Activated naive CD8-positive, alpha-beta T cell treated with anti-CD3 and anti-CD28 coated beads, Interleukin-2, amount 10 ng/mL, durations not matched to agents 7 days and 5 days (primary cell): ENCODE measurements around the gene CFDP1. TPM values are rescaled to one million over a fixed set of nuclear protein-coding genes. Genes with fewer than 3 reads are reported as not detected.

ENCODE experiments used
- ATAC-seq: fragments of 150-1000 bp; cut with Tn5 transposase; one replicate; pipeline ENCODE4 v1.10.0; 2021; ENCODE audit warnings: low read depth, moderate library complexity
- POLR2A ChIA-PET: fragments of 350-600 bp; sonication (Branson Sonifier 250); formaldehyde crosslinking; loops from one replicate; lab custom pipeline; 2021; ENCODE audit warnings: antibody characterized with exemption; lab: Charles Lee
- DNase-seq: peaks from one replicate; pipeline ENCODE4 v3.0.0; 2021
- H3K27ac Mint-ChIP-seq: one replicate; pipeline ENCODE4 v1.8.0; 2022; ENCODE audit warnings: mild to moderate bottlenecking, mixed read lengths
- H3K27me3 Mint-ChIP-seq: one replicate; pipeline ENCODE4 v1.8.0; 2022; ENCODE audit warnings: mild to moderate bottlenecking, moderate library complexity, mixed read lengths
- H3K36me3 Mint-ChIP-seq: one replicate; pipeline ENCODE4 v1.8.0; 2021; ENCODE audit warnings: mild to moderate bottlenecking, mixed read lengths
- H3K4me1 Mint-ChIP-seq: one replicate; pipeline ENCODE4 v1.8.0; 2021; ENCODE audit warnings: mixed read lengths
- H3K4me3 Mint-ChIP-seq: one replicate; pipeline ENCODE4 v1.8.0; 2022; ENCODE audit warnings: mild to moderate bottlenecking, moderate library complexity, mixed read lengths
- H3K9me3 Mint-ChIP-seq: one replicate; pipeline ENCODE4 v1.8.0; 2021; ENCODE audit warnings: mixed read lengths
- total RNA-seq, 2 experiments: library from RNA; stranded (reverse); gene quantifications; one replicate each; pipeline ENCODE4 v1.2.3, GENCODE V29; 2021

The CFDP1 gene
- total RNA-seq, 2 experiments from 2014 or later = 47.8 to 49.4 TPM

DNA sequence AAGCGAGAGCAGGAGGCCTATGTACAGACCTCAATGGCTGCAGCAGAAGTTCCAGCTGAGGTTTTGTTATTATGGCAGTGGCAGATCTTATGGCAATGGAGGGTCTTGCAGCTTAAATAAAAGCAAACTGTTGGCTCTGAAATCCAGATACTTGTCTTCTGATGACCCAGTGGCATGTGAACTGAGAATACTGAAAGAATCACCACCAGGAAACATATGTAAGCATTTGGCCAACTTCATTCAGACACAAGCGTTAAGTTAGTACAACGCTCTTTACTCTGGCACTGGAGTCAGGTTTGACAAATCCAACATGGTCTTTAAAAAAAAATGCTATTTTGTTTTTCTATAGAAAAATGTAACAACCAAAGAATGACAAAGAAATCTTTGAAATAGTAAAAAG, 70.5 kb downstream of the CFDP1 start:
- POLR2A ChIA-PET = no interaction called here
- H3K4me1 Mint-ChIP-seq = peaks cover 3% of the 10 kb centered on the region
- no peak overlapping the region for H3K4me3 Mint-ChIP-seq
- H3K27me3 Mint-ChIP-seq = no peaks in the 10 kb centered on the region
- ATAC-seq (no peak), DNase-seq (no peak)
- peaks cover 2% of the 10 kb centered on the region for H3K9me3 Mint-ChIP-seq
- peaks cover 13% of the 10 kb centered on the region for H3K36me3 Mint-ChIP-seq
- no peak overlapping the region for H3K27ac Mint-ChIP-seq

DNA sequence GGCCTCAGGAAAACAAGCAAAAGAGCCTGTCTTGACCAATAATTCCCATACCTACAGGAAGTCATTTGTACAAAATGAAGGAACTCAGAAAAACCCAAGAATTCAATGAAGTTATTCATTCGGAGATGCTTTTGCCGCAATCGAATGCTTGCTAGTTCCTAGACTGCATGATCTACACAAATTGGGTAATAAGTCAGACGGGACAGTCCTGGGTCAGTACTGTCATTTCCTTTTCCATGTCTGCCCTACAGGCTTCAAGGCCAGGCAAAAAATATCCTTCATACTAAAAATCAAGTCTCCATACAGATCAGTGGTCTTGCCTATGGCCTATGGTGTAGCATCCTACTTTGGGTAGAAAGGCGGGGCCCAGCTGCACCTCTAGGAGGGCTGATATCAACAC, 71.4 kb downstream of the CFDP1 start:
- Mint-ChIP-seq H3K4me1 (peaks cover 3% of the 10 kb centered on the region), H3K36me3 (peaks cover 17% of the 10 kb centered on the region), H3K4me3 (no peak overlapping the region), H3K27me3 (no peaks in the 10 kb centered on the region), H3K9me3 (peaks cover 2% of the 10 kb centered on the region), H3K27ac (no peak overlapping the region)
- POLR2A ChIA-PET = no interaction called here
- DNase-seq (no peak), ATAC-seq (no peak)

DNA sequence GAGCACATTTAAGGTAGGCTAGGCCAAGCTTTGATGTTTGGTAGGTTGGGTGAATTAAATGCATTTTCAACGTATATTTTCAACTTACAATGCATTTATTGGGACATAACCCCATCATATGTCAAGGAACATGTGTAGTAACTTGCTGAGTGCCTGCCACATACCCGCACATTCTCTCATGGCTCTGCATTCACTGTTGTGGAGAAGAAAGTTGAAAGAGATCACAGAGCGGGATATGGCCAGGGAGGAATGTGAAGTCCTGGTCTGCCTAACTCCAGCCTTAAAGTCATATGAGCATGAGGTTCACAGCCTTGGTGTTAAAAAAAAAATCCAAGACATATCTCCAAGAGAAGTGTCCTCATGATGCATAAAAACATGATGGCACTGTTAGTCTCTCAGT, 79.1 kb downstream of the CFDP1 start:
- no peak overlapping the region for H3K27ac Mint-ChIP-seq
- POLR2A ChIA-PET = interaction anchor here (0.5 kb wide), 1 partner anchor 435 kb away, joined by 3 read pairs; no protein-coding TSS in a partner anchor
- H3K27me3 Mint-ChIP-seq = no peaks in the 10 kb centered on the region
- H3K4me3 Mint-ChIP-seq = no peak overlapping the region
- H3K4me1 Mint-ChIP-seq = no peaks in the 10 kb centered on the region
- H3K9me3 Mint-ChIP-seq = no peaks in the 10 kb centered on the region
- DNase-seq (no peak), ATAC-seq (no peak)
- peaks cover 17% of the 10 kb centered on the region for H3K36me3 Mint-ChIP-seq

DNA sequence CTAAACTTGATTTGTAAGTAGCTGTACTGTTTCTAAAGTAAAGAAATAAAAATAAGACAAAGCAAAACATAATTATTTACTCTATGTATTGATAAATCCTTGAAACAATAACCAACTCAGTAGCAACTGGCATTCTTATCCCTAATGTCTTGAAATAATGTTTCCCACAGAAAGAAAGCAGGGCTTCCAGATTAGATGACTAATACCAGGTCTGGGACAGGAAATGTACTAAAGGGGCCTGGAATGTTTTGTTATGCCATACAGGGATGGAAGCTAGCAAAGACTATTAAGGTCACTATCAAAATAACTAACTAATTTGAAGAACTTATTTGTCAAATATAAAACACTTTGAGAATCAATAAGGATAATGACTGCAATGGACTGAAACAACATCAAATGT, 82.1 kb downstream of the CFDP1 start:
- Mint-ChIP-seq H3K27ac (no peak overlapping the region), H3K27me3 (no peaks in the 10 kb centered on the region), H3K9me3 (no peaks in the 10 kb centered on the region), H3K4me1 (no peaks in the 10 kb centered on the region), H3K36me3 (peaks cover 15% of the 10 kb centered on the region), H3K4me3 (no peak overlapping the region)
- POLR2A ChIA-PET = no interaction called here
- ATAC-seq (no peak), DNase-seq (no peak)

DNA sequence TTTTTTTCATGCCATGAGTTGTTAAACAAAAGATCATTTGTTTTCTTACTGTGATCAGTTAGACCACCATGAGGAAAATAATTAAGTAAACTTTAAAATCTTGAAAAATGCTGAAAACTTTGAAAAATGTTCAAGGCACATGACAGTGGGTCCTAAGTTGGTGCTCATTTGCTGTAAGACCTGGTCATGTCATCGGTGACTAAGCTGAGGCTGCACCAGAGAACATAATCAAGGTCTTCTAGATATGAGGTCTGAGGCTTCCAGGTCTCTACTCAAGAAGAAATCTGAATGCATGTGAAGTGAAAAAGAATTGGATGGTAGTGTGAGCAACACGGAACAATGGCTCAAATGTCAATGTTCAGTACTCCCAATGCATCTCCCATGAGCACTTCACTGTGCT, 87.6 kb downstream of the CFDP1 start:
- H3K27me3 Mint-ChIP-seq = no peaks in the 10 kb centered on the region
- no peaks in the 10 kb centered on the region for H3K9me3 Mint-ChIP-seq
- peaks cover 22% of the 10 kb centered on the region for H3K36me3 Mint-ChIP-seq
- POLR2A ChIA-PET = no interaction called here
- no peak for ATAC-seq
- DNase-seq = no peak
- H3K27ac Mint-ChIP-seq = no peak overlapping the region
- H3K4me3 Mint-ChIP-seq = no peak overlapping the region
- H3K4me1 Mint-ChIP-seq = no peaks in the 10 kb centered on the region

DNA sequence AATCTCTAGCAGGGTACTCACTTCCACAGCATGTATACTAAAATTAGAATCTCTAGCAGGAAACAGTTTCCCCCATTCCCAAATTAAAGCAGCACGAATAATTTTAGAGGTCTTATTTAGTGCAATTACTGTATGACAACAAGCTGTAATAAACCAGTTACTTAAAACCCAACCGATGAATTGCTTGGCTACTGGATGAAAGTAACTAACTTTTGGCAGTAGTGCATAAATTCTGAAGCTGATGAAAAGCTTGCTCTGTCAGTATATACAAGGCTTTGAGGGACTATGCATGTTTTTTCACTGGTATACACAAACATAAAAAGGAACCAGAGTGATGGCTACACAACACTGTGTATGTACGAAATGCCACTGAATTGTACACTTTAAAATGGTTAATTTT, 89.4 kb downstream of the CFDP1 start:
- no peaks in the 10 kb centered on the region for H3K9me3 Mint-ChIP-seq
- no peaks in the 10 kb centered on the region for H3K4me1 Mint-ChIP-seq
- H3K27ac Mint-ChIP-seq = no peak overlapping the region
- no peak for ATAC-seq
- H3K4me3 Mint-ChIP-seq = no peak overlapping the region
- DNase-seq = no peak
- H3K36me3 Mint-ChIP-seq = peaks cover 23% of the 10 kb centered on the region
- POLR2A ChIA-PET = no interaction called here
- no peaks in the 10 kb centered on the region for H3K27me3 Mint-ChIP-seq

DNA sequence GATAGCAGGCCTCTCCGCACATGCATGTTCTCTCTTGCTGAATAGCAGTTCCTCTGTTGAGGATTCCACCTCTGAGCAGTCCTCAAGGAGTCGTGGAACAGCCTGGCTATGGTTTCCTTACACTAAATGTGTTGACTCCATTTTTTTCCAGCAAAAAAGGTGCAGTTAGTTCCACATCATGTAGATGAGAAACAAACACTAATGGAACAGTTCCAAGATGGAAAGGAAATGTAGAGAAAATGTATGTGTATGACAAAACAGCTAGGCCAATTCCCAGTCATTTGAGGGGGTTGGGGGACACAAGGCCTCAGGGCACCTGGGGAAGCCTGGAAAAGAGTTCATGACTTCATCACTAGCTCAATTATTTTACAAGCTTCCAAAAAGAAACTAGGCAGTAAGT, 90.0 kb downstream of the CFDP1 start:
- no peaks in the 10 kb centered on the region for H3K27me3 Mint-ChIP-seq
- DNase-seq (no peak), ATAC-seq (no peak)
- H3K9me3 Mint-ChIP-seq = no peaks in the 10 kb centered on the region
- no peaks in the 10 kb centered on the region for H3K4me1 Mint-ChIP-seq
- no peak overlapping the region for H3K4me3 Mint-ChIP-seq
- POLR2A ChIA-PET = no interaction called here
- H3K36me3 Mint-ChIP-seq = peaks cover 26% of the 10 kb centered on the region
- H3K27ac Mint-ChIP-seq = no peak overlapping the region

DNA sequence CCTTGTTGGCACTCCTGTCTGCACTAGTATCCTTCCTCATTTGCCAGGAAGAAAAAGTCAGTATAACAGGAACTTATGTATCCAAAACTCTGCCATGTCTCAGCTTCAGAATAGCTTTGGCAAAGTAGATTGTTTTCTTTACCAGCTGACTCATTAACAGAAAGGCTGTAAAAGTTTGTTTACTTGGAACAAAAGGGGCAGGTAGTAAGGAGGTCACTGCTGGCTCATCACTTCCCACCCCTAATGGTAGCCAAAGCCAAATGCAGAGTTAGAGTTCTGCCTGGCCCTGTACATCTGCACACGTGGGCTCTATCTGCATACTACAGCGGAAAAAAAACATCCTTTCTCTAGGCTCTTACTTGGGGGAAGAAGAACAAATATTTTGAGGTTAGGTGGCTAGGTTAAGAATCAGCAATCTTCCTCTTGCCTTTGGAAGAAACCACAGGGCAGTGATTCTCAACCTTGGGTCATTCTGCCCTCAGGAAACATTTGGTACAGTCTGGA, 90.9 kb downstream of the CFDP1 start:
- H3K4me3 Mint-ChIP-seq = no peak overlapping the region
- ATAC-seq = no peak
- H3K4me1 Mint-ChIP-seq = peaks cover 4% of the 10 kb centered on the region
- H3K27me3 Mint-ChIP-seq = no peaks in the 10 kb centered on the region
- H3K27ac Mint-ChIP-seq = no peak overlapping the region
- H3K9me3 Mint-ChIP-seq = peaks cover 1% of the 10 kb centered on the region
- POLR2A ChIA-PET = no interaction called here
- H3K36me3 Mint-ChIP-seq = peaks cover 34% of the 10 kb centered on the region
- no peak for DNase-seq

DNA sequence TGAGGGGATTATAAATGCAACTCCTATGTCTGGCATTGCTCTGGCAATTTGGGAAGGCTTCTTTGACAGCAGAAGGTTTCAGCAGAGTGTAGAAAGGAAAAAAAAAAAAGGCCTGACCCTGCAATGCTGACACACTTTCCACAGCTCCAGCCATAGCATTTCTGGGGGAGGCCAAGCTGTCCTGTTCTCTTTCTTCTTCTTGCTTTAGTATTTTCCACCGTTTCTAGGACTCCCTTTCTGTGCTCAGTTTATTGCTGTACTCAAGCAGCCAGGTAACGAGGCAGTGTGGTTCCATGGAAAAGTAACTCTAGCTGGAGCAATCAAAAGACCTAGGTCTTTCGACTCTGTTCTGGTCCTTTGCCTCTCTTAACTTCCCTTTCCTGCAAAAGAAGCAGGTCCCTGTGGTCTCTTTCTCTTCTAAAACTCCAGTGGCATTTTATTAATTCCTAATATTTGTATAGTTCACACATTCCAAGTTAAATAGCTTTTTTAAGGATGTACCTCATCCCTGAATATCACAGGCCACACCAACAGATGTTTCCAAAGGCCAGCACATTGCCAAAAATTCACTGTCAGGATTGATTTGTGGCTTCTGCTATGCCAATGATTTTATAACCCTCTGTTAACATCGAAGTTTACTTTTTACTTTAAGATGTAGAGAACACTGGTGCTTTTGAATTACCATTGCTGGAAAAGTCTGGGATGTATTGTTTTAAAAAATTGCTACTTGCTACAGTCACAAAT, 91.6 kb downstream of the CFDP1 start:
- no peak for DNase-seq
- POLR2A ChIA-PET = interaction anchor here (0.6 kb wide), 1 partner anchor 71 kb away, joined by 3 read pairs; no protein-coding TSS in a partner anchor
- no peak for ATAC-seq
- Mint-ChIP-seq H3K4me1 (peaks cover 4% of the 10 kb centered on the region), H3K27ac (no peak overlapping the region), H3K4me3 (no peak overlapping the region), H3K27me3 (no peaks in the 10 kb centered on the region), H3K9me3 (peaks cover 2% of the 10 kb centered on the region), H3K36me3 (peaks cover 39% of the 10 kb centered on the region)

DNA sequence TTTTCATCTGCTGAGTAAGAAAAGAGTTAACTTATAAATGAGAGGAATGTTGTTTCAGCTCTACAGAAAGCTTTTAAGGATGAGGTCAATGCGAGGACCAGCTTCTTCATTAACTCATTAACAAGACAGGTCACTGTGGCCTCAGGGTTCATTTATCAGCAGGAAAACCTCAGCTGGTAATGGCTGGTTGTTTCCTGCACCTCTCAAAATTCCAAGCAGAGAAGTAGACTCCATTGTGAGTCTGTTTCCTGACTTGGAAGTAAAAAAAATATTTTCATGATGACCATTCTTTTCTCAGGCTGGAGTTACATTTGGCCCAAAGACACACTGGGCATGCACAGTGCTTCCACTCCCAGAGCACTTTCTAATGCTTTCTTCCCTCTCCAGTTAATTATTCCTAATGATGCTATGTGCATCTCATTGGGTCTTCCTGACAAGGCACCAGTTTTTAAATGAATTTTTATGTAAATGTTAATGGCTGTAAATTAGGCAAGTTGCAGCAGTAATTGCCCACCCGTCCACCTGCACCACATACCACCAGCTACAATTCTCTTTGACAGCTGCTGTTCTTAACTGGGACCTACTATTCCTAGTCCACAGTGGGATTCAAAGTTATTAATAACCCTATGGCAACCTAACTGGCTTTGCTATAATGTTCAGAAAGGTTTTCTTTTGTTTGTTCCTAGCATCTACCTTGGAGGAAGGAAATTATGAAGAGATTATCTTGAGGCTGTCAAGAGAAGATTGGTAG, 92.4 kb downstream of the CFDP1 start:
- Mint-ChIP-seq H3K27me3 (no peaks in the 10 kb centered on the region), H3K4me3 (no peak overlapping the region), H3K27ac (no peak overlapping the region), H3K9me3 (peaks cover 2% of the 10 kb centered on the region), H3K4me1 (peaks cover 4% of the 10 kb centered on the region), H3K36me3 (peaks cover 36% of the 10 kb centered on the region)
- ATAC-seq (no peak), DNase-seq (no peak)
- POLR2A ChIA-PET = no interaction called here

DNA sequence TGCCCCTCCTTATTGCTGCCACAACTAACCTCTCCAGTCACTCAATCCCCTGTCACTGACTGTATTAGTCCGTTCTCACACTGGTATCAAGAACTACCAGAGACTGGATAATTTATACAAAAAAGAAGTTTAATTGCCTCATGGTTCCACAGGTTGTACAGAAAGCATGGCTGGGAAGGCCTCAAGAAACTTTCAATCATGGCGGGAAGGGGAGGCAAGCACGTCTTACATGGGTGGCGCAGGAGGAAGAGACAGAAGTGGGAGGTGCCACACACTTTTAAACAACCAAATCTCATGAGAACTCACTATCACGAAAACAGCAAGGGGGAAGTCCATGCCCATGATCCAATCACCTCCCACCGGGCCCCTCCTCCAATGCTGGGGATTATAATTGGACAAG, 95.9 kb downstream of the CFDP1 start:
- Mint-ChIP-seq H3K4me1 (peaks cover 18% of the 10 kb centered on the region), H3K27ac (no peak overlapping the region), H3K27me3 (peaks cover 2% of the 10 kb centered on the region)

DNA sequence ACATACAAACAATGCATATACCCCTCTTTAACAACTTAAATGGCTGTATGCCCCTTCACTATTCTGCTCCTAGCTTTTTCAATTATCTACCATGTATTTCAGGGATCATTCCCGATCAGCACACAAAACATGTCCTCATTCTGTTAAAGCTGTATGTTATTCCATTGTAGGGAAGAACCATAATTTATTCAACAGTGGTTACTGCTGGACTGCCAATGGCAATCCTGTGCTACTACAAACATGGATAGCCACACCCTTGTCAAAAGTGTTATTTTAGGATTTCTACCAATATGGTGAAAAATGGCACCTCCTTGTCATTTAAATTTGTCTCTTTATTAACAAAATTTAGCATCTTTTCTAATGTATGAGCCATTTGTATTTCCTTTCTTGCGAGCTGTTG, 96.8 kb downstream of the CFDP1 start:
- peaks cover 28% of the 10 kb centered on the region for H3K36me3 Mint-ChIP-seq
- no peak for DNase-seq
- no peak overlapping the region for H3K27ac Mint-ChIP-seq
- H3K27me3 Mint-ChIP-seq = peaks cover 2% of the 10 kb centered on the region
- POLR2A ChIA-PET = no interaction called here
- no peak for ATAC-seq
- peaks cover 2% of the 10 kb centered on the region for H3K9me3 Mint-ChIP-seq
- H3K4me3 Mint-ChIP-seq = no peak overlapping the region
- peaks cover 18% of the 10 kb centered on the region for H3K4me1 Mint-ChIP-seq

More for the DNA sequence above, 95.9 kb downstream of the CFDP1 start:
- DNase-seq (no peak), ATAC-seq (no peak)
- Mint-ChIP-seq H3K4me3 (no peak overlapping the region), H3K36me3 (peaks cover 29% of the 10 kb centered on the region), H3K9me3 (peaks cover 2% of the 10 kb centered on the region)
- POLR2A ChIA-PET = no interaction called here

DNA sequence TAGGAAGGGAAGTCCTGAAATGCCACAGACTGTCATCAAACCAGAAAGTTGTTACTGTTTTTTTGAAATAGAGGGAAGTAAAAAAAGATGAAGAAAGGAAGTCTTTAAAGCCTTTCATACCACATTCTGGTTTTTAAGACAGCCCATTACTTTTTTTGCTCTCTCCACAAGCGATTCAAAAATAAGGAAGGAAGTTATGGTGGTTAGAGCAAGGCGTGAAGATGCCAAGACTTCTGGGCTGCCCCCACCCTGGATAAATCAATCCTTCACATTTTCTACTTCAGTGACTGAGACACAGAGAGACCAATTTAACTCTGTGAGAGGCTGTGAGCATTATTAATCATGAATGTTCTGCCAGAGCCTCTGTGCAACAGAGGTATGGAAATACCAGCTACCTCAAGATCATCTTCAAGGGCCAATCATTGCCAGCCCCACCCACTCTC, 99.6 kb downstream of the CFDP1 start:
- ATAC-seq (peak; percentile 61), DNase-seq (no peak)
- Mint-ChIP-seq H3K27me3 (peaks cover 2% of the 10 kb centered on the region), H3K27ac (peak overlapping the region; percentile 47), H3K9me3 (peaks cover 2% of the 10 kb centered on the region), H3K36me3 (peaks cover 18% of the 10 kb centered on the region), H3K4me3 (peak overlapping the region; percentile 53), H3K4me1 (peaks cover 18% of the 10 kb centered on the region)
- POLR2A ChIA-PET = no interaction called here

DNA sequence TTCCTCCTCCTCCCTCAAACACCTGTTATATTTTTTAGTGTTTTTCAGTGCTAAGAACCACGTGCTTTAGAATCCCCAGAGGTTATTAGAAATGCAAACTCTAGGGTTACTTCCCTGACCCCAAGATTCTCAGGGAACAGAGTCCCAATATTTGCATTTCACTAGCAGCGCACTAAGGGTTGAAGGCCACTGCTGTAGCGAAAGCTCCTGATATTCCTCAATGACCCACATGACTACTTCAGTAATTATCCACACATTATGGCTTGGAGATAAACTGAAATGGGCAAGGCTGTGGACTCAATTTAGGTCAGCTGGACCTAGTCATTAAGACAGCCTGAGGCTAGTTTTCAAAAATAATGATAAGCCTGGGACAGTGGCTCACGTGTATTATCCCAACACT, 103.4 kb downstream of the CFDP1 start:
- Mint-ChIP-seq H3K36me3 (peaks cover 10% of the 10 kb centered on the region), H3K4me3 (no peak overlapping the region), H3K27ac (no peak overlapping the region), H3K9me3 (no peaks in the 10 kb centered on the region), H3K27me3 (peaks cover 2% of the 10 kb centered on the region), H3K4me1 (peaks cover 29% of the 10 kb centered on the region)
- POLR2A ChIA-PET = no interaction called here
- ATAC-seq = no peak
- no peak for DNase-seq
